Lung (tissue), 12 donors: ENCODE results near the gene PPIE. TPM values are rescaled to one million over a fixed set of nuclear protein-coding genes. Genes with fewer than 3 reads are reported as not detected.
"Not testable (repeated sequence)": the region's sequence is repeated elsewhere in the genome, so short reads cannot be mapped to it uniquely, and the experiment has no call there.

ENCODE experiments used
- ATAC-seq: fragments of 200-7000 bp; cut with Tn5 transposase; one replicate; pipeline ENCODE4 v1.9.1; 2020; ENCODE audit warnings: moderate number of reproducible peaks; ENCODE audit not compliant: insufficient read depth, low FRiP score
- DNase-seq, 3 donors: peaks; one replicate each; pipeline ENCODE4 v3.0.0-alpha.2; 2013 to 2017
- H3K27ac ChIP-seq, 2 donors: one replicate each; pipeline ENCODE4 v1.5.1; 2013; ENCODE audit warnings: mild to moderate bottlenecking in 2 of 2, moderate library complexity in 2 of 2, control low read depth in 1 of 2, inconsistent platforms in 1 of 2, low read depth in 1 of 2, low read length in 1 of 2
- H3K27me3 ChIP-seq, 3 donors: one replicate each; pipeline ENCODE4 v1.5.1; 2013; ENCODE audit warnings: low read length in 2 of 3; ENCODE audit not compliant: control insufficient read depth in 3 of 3, insufficient read depth in 3 of 3
- H3K36me3 ChIP-seq, 4 donors: one replicate each; pipeline ENCODE4 v1.5.1; 2013; ENCODE audit warnings: low read length in 4 of 4, mild to moderate bottlenecking in 1 of 4, moderate library complexity in 1 of 4; ENCODE audit not compliant: control insufficient read depth in 4 of 4, insufficient read depth in 4 of 4
- H3K4me1 ChIP-seq, 5 donors: one replicate each; pipeline ENCODE4 v1.5.1; 2013; ENCODE audit warnings: low read length in 5 of 5, mild to moderate bottlenecking in 2 of 5, moderate library complexity in 1 of 5; ENCODE audit not compliant: control insufficient read depth in 5 of 5, insufficient read depth in 5 of 5
- H3K4me3 ChIP-seq: one replicate; pipeline ENCODE4 v1.5.1; 2013; ENCODE audit warnings: mild to moderate bottlenecking, control low read depth, moderate library complexity
- H3K9ac ChIP-seq, 2 donors: one replicate each; pipeline ENCODE4 v1.5.1; 2013; ENCODE audit warnings: low read length in 2 of 2, control low read depth in 1 of 2; ENCODE audit not compliant: insufficient read depth in 1 of 2
- H3K9me3 ChIP-seq, 4 donors: one replicate each; pipeline ENCODE4 v1.5.1; 2013; ENCODE audit warnings: low read length in 3 of 4, mild to moderate bottlenecking in 1 of 4, moderate library complexity in 1 of 4; ENCODE audit not compliant: control insufficient read depth in 4 of 4, insufficient read depth in 3 of 4
- WGBS, 2 donors: extraction: QIAGEN DNeasy Blood & Tissue Kit; methylation state at CpG; one replicate each; pipeline ENCODE4 v1.1.7; 2013; 5-methylcytosine and 5-hydroxymethylcytosine counted together
- polyA plus RNA-seq, 2 donors: library from polyadenylated mRNA; stranded (reverse); fragments of 200-250 nt; gene quantifications; one replicate each; pipeline ENCODE4 v1.2.1, GENCODE V29; 2013
- total RNA-seq, 2 donors: library from RNA; depleted of rRNA in 1 of 2; stranded (reverse); fragments of >200 nt in 1 of 2; gene quantifications; one replicate each; pipeline ENCODE4 v1.2.1, GENCODE V29; 2014 to 2021
- TF ChIP-seq, protein P1 (sequence below): IDR thresholded peaks from 2 replicates; pipeline ENCODE4 v1.5.1; 2012; ENCODE audit warnings: mild to moderate bottlenecking; ENCODE audit errors: control extremely low read depth, extremely low read depth
- donor health status: control.
- donor health status: control.
- donor health status: Bipolar disorder and iron deficiency.
- donor health status: healthy.
- donor health status: DM: yes; HTN: yes; CAD: no.

Gene PPIE
- total and polyA plus RNA-seq, 4 donors, result 30.5 to 55.5 (median 44.3) TPM

DNA sequence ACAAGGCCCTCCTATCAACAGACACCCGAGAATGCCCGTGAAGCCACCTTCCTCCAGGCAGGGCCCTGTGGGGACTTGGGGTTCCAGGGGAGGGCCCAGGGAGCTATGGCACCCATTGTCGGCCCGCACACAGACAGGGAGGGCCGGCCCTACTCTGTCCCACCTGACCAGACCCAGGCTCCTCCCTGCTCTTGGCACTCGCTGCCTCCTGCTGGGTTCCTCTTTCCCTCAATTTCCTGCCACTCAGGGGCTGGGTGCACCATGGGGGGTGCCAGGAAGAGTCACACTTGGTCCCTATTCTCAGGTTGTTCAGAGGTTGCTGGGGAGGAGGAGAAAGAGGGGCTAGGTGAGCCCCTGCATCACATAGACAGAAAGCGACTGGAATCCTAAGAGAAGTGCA lies 40.5 kb downstream of the PPIE start:
- H3K27ac ChIP-seq, result no peak overlapping the region
- WGBS, 2 donors, result 51 to 74% methylated on average over 5 to 7 of the region's 7 CpGs
- no peak for DNase-seq
- H3K36me3 ChIP-seq, result no peaks in the 10 kb centered on the region
- peaks cover 0 to 5% (median 2%) of the 10 kb centered on the region in 3 donors for H3K27me3 ChIP-seq
- no peaks in the 10 kb centered on the region for H3K9me3 ChIP-seq
- H3K4me1 ChIP-seq, result no peaks in the 10 kb centered on the region
- no peak overlapping the region for H3K9ac ChIP-seq
- no peak overlapping the region for H3K4me3 ChIP-seq
- TF ChIP-seq, protein P1, sequence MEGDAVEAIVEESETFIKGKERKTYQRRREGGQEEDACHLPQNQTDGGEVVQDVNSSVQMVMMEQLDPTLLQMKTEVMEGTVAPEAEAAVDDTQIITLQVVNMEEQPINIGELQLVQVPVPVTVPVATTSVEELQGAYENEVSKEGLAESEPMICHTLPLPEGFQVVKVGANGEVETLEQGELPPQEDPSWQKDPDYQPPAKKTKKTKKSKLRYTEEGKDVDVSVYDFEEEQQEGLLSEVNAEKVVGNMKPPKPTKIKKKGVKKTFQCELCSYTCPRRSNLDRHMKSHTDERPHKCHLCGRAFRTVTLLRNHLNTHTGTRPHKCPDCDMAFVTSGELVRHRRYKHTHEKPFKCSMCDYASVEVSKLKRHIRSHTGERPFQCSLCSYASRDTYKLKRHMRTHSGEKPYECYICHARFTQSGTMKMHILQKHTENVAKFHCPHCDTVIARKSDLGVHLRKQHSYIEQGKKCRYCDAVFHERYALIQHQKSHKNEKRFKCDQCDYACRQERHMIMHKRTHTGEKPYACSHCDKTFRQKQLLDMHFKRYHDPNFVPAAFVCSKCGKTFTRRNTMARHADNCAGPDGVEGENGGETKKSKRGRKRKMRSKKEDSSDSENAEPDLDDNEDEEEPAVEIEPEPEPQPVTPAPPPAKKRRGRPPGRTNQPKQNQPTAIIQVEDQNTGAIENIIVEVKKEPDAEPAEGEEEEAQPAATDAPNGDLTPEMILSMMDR, result no peak
- no peak for ATAC-seq

DNA sequence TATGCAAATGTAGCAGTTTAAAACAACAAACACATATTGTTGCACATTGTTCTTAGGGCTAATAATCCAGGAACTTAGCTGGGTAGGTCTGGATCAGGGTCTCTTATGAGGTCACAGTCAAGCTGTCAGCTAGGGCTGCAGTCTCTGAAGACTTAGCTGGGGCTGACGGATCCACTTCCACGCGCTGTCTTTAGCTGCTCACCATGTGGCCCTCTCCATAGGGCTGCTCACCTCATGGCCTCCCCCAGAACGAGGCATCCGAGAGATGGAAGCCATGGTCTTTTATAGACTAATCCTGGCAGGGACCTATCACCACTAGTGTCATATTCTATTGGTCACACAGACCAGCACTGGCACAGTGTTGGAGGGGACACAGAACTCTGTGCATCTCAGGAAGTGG lies 41.1 kb downstream of the PPIE start:
- no peaks in the 10 kb centered on the region for H3K9me3 ChIP-seq
- H3K27ac ChIP-seq, result no peak overlapping the region
- TF ChIP-seq, protein P1, result no peak
- ATAC-seq (no peak), DNase-seq (peak in 1 of 3 donors; percentile 2)
- H3K9ac ChIP-seq, result no peak overlapping the region
- peaks cover 0 to 5% (median 2%) of the 10 kb centered on the region in 3 donors for H3K27me3 ChIP-seq
- H3K4me1 ChIP-seq, result no peaks in the 10 kb centered on the region
- no peak overlapping the region for H3K4me3 ChIP-seq
- WGBS, 2 donors, result 89 to 94% methylated on average over 5 of the region's 5 CpGs
- no peaks in the 10 kb centered on the region for H3K36me3 ChIP-seq

DNA sequence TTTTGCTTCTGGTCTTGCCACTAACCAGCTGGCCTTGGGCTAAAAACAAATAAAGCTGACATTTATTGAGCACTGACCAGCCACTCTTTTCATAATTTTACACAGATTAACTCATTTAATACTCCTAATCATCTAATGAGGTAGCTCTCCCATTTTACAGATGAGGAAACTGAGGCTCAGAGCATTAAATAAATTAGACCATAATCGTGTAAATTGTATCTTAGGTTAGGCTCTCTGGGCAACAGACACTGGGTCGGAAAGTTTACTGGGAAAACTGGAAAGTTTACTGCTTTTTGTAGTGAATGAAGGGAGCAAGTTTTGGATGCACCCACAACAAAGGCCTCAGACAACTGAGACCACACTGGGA lies 42.6 kb downstream of the PPIE start:
- no peaks in the 10 kb centered on the region for H3K4me1 ChIP-seq
- ATAC-seq, result no peak
- peaks cover 0 to 8% (median 2%) of the 10 kb centered on the region in 3 donors for H3K27me3 ChIP-seq
- no peak overlapping the region for H3K4me3 ChIP-seq
- no peak overlapping the region for H3K9ac ChIP-seq
- TF ChIP-seq, protein P1, result no peak
- 89 to 95% methylated on average over 2 of the region's 2 CpGs for WGBS, 2 donors
- no peaks in the 10 kb centered on the region for H3K9me3 ChIP-seq
- no peaks in the 10 kb centered on the region for H3K36me3 ChIP-seq
- DNase-seq, result no peak
- H3K27ac ChIP-seq, result no peak overlapping the region

DNA sequence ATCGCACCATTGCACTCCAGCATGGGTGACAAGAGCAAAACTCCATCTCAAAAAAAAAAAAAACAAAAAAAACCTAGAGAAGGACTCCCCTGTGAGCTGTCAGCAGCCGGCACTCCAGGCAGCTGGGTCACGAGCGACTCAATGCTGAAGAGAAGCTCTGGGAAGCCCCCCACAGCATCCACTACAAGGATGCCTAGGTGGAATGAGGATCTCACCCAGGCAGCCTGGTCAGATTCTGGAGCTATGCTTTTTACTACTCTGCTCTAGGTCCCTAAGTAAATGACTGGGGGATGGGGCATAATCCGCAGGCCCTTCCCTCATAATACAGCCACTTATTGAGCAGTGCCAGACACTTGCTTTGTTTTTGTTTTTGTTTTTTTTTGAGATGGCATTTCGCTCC lies 43.4 kb downstream of the PPIE start:
- no peak overlapping the region for H3K4me3 ChIP-seq
- peaks cover 0 to 14% (median 6%) of the 10 kb centered on the region in 3 donors for H3K27me3 ChIP-seq
- WGBS, 2 donors, result 92% methylated on average over 6 of the region's 6 CpGs
- H3K9ac ChIP-seq, result no peak overlapping the region
- no peak for ATAC-seq
- peak in 1 of 3 donors; percentile 3 for DNase-seq
- no peaks in the 10 kb centered on the region for H3K36me3 ChIP-seq
- no peaks in the 10 kb centered on the region for H3K4me1 ChIP-seq
- TF ChIP-seq, protein P1, result no peak
- H3K9me3 ChIP-seq, result peaks cover 0 to 2% (median 0%) of the 10 kb centered on the region in 4 donors
- no peak overlapping the region for H3K27ac ChIP-seq

DNA sequence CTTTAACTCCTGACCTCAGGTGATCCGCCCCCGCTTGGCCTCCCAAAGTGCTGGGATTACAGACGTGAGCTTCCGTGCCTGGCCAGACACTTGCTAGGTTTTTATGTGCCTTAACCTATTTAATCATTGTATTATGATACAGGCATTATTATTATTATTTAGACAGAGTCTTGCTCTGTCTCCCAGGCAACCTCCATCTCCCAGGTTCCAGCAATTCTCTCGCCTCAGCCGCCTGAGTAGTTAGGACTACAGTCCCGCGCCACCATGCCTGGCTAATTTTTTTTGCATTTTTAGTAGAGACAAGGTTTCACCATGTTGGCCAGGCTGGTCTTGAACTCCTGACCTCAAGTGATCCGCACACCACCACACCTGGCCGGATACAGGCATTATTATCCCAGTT lies 44.0 kb downstream of the PPIE start:
- H3K4me1 ChIP-seq, H3K9me3 ChIP-seq, H3K4me3 ChIP-seq, H3K27ac ChIP-seq, H3K36me3 ChIP-seq, H3K9ac ChIP-seq, ATAC-seq: not testable (repeated sequence)
- peak in 1 of 3 donors; percentile 5 for DNase-seq
- peaks cover 0 to 19% (median 12%) of the 10 kb centered on the region in 3 donors for H3K27me3 ChIP-seq
- WGBS, 2 donors, result 93% methylated on average over 10 of the region's 10 CpGs
